ENCODE measurements around the gene GBE1.

GBE1 gene

GRCh38 chr3:81699536-81700320 is 61.7 kb downstream of the GBE1 start:
- no peak for DNase-seq (ENCODE audit: low read depth in 2 of 2)

- no peak for DNase-seq (ENCODE audit: low read depth in 2 of 2)
Measured at GRCh38 chr3:81696090-81696489, 65.4 kb downstream of the GBE1 start.

- DNase-seq (ENCODE audit: low read depth in 2 of 2), result no peak
Measured at GRCh38 chr3:81695302-81695701, 66.1 kb downstream of the GBE1 start.

- no peak for DNase-seq (ENCODE audit: low read depth in 2 of 2)
Measured at GRCh38 chr3:81694662-81695061, 66.8 kb downstream of the GBE1 start.

GRCh38 chr3:81692766-81693165 is 68.7 kb downstream of the GBE1 start:
- no peak for DNase-seq (ENCODE audit: low read depth in 2 of 2)

- no peak for DNase-seq (ENCODE audit: low read depth in 2 of 2)
Measured at GRCh38 chr3:81689617-81690016, 71.8 kb downstream of the GBE1 start.

GRCh38 chr3:81684751-81685395 is 76.6 kb downstream of the GBE1 start:
- no peak for DNase-seq (ENCODE audit: low read depth in 2 of 2)

GRCh38 chr3:81676706-81677456 is 84.6 kb downstream of the GBE1 start:
- no peak for DNase-seq (ENCODE audit: low read depth in 2 of 2)

GRCh38 chr3:81674690-81675089 is 86.8 kb downstream of the GBE1 start:
- DNase-seq (ENCODE audit: low read depth in 2 of 2), result no peak

- DNase-seq (ENCODE audit: low read depth in 2 of 2), result no peak
Measured at GRCh38 chr3:81668283-81668682, 93.2 kb downstream of the GBE1 start.

GRCh38 chr3:81666502-81667121 is 94.8 kb downstream of the GBE1 start:
- no peak for DNase-seq (ENCODE audit: low read depth in 2 of 2)

- DNase-seq (ENCODE audit: low read depth in 2 of 2), result no peak
Measured at GRCh38 chr3:81663114-81663513, 98.3 kb downstream of the GBE1 start.

GRCh38 chr3:81660036-81660435 is 101.4 kb downstream of the GBE1 start:
- DNase-seq (ENCODE audit: low read depth in 2 of 2), result no peak

- no peak for DNase-seq (ENCODE audit: low read depth in 2 of 2)
Measured at GRCh38 chr3:81658322-81658997, 103.0 kb downstream of the GBE1 start.

- no peak for DNase-seq (ENCODE audit: low read depth in 2 of 2)
Measured at GRCh38 chr3:81651139-81651538, 110.3 kb downstream of the GBE1 start.

GRCh38 chr3:81650187-81650586 is 111.3 kb downstream of the GBE1 start:
- no peak for DNase-seq (ENCODE audit: low read depth in 2 of 2)

GRCh38 chr3:81645248-81645647 is 116.2 kb downstream of the GBE1 start:
- no peak for DNase-seq (ENCODE audit: low read depth in 2 of 2)

- no peak for DNase-seq (ENCODE audit: low read depth in 2 of 2)
Measured at GRCh38 chr3:81643721-81644120, 117.7 kb downstream of the GBE1 start.

GRCh38 chr3:81638480-81638879 is 123.0 kb downstream of the GBE1 start:
- no peak for DNase-seq (ENCODE audit: low read depth in 2 of 2)

GRCh38 chr3:81632659-81633058 is 128.8 kb downstream of the GBE1 start:
- DNase-seq (ENCODE audit: low read depth in 2 of 2), result no peak

- DNase-seq (ENCODE audit: low read depth in 2 of 2), result no peak
Measured at GRCh38 chr3:81624756-81625155, 136.7 kb downstream of the GBE1 start.

GRCh38 chr3:81622395-81622794 is 139.1 kb downstream of the GBE1 start:
- DNase-seq (ENCODE audit: low read depth in 2 of 2), result no peak
